GM19324 (cell line): Measurements from ENCODE around the gene SLC35F1.
A peak's percentile ranks its signal among the peaks of the same experiment; 100 is the strongest.

ENCODE experiments used
- ATAC-seq: cut with Tn5 transposase; IDR thresholded peaks from one replicate; pipeline ENCODE4 v1.9.1; 2021; ENCODE audit warnings: mild to moderate bottlenecking, moderate library complexity; ENCODE audit not compliant: unreplicated experiment, low FRiP score

SLC35F1 gene

DNA sequence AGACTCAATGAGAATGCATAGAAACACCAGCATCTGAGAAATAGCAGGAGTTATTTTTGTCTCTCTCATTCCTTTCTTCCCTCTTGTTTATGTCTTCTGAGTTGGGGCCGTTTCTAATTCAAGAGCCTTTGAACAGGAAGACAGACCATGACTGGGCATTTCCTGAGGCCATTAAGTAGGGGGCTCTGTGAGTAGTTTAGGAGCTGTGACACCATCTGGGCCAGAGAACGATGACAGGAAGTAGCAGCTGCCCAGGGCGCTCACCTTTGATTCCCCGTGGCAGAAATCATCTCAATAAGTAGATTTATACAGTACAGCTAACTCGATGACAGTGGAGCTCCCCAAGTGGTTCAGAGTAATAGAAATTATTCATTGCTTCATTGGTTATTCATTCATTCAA is 342.6 kb downstream of the SLC35F1 start:
- ATAC-seq, result no peak

DNA sequence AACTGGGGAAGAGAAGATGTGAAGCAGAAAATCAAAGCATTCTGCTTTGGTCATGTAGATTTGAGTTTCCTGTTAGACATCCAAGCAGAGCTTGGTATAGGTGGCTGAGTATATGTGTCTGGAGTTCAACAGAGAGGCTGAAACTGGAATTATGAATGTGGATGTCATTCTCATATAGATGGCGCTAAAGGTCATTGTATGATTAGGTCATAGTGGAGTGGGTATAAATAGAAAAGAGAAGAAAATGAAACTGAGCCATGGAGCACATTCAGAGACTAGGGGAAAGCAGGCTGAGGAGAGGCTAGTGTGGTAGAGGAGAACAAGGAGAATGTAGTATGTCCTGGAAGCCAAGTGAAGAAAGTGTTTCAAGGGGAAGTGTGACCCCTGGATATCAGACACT is 345.4 kb downstream of the SLC35F1 start:
- ATAC-seq, result no peak

DNA sequence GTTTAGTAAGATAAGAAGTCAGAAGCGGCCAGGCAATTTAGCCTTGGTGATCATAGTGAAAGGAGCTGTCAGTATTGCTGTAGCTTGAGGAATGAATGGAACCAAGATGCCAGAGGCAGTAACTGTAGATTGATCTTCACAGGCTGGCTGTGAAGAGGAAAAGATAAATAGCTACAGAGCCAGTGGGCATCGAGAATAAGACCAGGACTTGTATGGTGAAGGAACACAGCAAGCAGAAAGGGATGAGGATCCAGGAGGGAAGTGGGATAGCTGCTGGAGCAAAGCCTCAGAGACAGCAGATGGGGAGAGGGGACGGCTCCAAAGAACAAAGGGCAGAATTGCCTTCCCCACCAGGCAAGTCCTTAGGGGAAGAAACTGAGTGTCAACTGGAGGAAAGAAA is 346.7 kb downstream of the SLC35F1 start:
- no peak for ATAC-seq

DNA sequence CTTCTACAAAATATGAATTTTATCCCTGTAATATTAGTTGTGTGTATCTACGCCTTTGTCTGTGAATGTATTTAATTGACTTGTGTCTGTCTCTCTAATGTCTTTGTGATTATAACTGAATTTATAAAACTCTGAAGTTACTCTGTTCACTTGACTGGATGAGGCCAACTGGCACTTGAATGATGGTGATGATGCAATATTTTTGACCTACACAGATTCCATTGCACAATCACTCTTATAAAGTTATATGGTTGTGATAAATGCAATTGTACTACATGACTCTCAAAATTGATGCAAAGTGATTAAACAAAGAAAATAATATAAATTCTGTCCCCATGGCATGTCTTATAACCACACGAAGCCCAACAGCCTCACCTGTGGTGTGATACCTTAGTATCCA is 353.8 kb downstream of the SLC35F1 start:
- no peak for ATAC-seq

DNA sequence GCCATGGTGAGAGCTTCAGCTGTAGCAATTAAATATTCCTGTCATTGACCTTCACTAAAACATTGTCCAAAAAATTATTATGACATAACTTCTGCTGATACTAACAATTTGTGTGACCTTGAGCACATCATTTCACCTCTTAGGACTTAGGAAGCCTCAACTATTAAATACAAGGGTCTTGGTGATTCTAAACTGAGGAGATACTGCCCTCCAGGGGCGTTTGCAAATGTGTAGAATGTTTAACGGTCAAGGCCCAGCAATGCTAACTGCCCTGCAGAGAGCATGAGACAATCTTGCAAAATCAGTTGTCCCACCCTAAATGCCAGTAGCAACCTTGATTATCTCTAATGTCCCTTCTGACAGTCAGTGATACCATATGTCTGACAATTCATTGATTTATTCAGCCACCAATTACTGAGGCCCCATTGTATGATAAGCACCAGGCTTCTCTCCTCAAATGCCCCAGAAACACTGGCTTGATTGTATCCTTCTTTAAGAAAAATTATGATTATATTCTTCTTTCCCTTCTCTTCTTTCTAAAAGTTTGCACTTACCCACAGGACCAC is 356.9 kb downstream of the SLC35F1 start:
- ATAC-seq, result no peak

DNA sequence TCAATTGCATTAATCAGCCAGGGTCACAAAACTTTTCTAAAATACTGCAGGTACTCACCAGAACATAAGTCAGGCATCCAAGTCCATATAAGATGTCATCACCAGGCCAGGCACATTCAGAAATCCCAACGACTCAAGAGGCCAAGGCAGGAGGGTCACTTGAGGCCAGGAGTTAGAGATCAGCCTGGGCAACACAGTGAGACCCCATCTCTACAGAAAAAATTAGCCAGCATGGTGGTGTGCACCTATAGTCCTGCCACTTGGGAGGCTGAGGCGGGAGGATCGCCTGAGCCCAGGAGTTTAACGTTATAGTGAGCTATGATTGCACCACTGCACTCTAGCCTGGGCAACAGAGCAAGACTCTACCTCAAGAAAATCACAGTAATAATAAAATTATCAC is 362.6 kb downstream of the SLC35F1 start:
- ATAC-seq, result no peak

DNA sequence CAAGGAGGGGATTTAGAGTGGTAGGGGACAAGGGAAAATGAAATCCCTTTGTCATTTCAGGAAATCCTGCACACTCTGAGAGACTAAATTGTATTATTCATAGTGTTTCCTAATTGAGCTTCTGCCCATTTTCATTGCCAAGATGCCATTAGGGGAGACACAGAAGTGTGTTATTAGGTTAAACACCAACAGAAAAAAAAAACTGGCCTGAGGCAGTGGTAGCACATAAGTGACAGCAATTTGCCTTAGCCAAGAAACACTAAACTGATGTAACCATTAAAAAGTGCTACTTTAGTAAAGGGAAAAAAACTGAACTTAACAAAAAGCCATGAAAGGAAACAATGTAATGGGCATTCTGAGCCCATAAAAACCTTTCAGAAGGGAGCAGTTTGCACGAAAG is 370.6 kb downstream of the SLC35F1 start:
- ATAC-seq, result no peak

DNA sequence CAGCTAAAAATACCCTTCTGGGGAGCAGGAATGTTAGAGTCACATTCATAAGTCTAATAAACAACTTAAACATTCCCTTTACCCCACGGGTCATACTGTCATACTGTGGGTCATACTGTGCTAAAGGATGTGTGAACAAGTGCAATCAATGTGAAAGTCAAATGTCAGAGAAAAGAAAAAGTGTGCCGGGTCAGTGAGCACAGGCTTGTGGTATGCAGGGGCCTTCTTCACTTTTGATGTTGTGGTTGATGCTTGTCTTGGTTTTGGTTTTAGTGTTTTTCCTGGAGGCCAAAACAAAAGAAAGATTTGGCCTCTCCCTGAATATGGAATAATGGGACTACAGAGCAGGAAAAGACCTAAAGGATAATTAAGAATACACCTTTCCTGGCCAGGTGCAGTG is 373.1 kb downstream of the SLC35F1 start:
- ATAC-seq, result peak; percentile 84

DNA sequence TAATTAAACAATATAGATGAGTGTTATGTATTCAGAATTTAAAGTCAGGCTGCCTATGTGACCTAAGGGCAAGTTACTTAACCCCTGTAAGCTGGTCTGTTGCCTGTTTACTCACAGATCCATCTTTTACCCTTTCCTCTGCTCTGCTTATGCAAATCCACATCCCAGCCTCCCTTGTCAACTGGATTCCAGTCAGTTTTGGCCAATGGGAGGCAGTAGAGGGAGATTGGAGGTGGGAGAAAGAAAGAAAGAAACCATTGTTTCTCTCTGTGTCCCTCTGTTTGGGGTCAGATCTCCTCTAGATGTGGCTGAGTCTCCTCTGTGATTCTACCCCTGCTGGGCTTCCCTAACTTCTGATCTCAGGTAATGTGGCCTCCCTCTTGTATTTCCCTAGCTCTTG is 374.2 kb downstream of the SLC35F1 start:
- ATAC-seq, result no peak

DNA sequence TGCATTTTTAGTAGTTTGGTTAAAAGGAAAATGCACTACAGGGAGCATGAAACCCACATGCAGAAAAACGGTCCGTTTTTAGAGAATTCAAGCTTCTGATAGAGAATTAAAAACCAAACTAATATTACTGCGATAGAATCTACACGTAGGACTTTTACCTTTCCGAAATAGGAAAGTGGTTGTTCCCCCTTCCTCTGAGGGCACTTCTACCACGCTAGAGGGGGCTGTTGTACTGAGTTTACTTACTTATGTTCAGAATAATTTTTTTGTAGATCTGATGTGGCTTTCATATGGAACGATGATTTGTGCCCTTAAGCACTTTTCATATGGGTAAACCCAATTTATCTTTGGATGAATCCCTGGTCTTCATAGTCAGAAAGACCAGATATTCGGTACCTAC is 376.7 kb downstream of the SLC35F1 start:
- no peak for ATAC-seq

DNA sequence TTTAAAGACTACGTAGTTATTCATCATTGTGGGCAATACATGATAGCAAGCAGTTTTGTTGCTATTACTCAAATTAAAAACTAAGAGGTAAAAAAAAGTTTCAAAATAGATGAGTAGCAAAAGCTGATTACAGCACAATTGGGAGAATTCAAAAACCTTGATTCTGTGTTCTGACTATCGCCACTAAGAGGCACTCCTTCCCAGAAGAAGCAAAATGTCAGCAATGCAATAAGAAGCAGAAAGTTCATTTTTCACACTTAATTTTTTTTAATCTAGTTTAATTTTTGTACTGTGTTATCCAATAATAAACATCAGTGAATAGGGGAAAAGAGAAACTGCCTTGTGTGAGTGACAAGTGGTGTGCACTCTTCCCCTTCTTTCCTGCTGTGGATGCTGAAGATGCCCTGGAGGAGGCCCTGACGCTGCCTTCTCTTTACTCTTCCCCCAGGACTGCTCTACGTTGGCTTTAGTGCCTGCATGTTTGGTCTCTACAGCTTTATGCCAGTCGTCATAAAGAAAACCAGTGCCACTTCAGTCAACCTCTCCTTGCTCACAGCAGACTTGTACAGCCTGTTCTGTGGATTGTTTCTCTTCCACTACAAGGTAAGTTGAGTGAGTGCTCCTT is 377.8 kb downstream of the SLC35F1 start:
- ATAC-seq, result no peak

DNA sequence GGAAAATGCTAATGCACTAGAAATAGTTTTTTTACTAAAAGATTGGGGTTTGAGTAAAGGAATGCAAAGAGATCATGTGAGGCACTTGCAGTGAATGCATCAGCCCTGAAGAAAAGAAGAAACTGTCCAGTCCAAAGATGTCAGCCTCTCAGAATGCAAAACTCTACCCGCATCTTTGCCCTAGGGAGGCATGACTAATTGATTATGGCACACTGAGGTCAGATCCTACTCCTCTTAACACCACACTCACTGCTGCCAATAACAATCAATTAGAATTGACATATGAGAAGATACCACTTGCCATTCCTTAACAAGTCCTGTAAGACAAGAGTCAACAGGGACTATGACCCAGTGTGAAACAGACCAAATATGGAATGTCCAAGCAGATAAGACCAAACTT is 378.7 kb downstream of the SLC35F1 start:
- no peak for ATAC-seq

DNA sequence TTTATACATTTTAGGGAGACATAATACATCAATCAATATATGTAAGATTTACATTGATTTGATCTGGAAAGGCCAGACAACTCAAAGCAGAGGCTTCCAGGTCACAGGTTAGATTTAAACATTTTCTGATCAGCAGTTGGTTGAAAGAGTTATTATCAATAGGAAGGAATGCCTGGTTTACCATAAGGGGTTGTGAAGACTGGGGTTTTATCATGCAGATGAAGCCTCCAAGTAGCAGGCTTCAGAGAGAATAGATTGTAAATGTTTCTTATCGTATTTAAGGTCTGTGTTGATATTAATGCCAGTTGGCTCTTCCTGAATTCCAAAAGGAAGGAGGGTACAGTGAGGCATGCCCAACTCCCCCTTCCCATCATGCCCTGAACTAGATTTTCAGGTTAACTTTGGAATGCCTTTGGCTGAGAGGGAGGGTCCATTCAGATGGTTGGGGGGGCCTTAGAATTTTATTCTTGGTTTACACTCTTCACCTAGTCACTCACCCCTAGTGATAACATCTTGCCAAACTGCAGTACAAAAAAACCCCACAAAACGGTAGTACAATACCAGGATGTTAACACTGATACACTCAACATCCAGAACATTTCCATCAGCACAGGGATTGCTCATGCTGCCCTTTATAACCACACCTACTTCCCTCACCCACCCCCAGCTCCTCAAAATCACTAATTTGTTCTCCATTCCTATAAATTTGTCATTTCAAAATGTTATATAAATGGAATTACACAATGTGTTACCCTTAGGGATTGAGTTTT is 381.5 kb downstream of the SLC35F1 start:
- ATAC-seq, result no peak

DNA sequence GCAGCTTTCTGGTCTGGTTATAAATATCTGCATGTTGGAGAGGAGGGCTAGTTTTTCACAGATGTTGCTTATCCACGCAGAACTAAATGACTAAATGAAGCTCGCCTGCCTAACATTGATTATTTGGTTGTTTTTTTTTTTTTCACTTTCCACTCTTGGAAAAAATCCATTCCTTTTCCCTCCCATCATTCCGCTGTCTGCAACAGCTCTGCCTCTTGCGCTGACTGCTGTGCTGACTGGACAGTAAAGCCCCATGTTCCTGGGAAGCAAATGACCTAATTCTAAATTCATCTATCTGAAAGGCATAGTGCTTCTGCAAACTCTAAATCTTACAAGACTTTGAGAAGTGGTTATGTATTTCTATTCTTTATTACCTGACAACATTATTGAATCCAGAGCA is 385.5 kb downstream of the SLC35F1 start:
- ATAC-seq, result no peak

DNA sequence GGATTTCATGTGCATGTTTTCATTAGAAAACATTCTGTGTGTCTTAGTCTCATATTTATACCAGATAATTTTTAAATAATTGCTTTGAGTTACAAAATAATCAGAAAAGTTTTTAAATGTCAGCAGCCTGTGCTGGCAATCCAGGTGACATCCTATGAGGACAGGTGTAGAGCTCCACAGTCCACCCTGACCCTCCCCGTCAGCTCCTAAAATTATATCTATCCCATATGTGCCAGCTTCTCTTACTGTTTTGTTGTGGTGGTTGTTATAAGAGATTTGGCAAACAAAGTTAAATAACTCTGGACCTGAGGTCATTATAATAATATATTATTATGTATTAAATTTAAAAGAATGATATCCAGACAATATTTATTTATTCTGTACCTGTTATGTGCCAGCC is 387.8 kb downstream of the SLC35F1 start:
- no peak for ATAC-seq

DNA sequence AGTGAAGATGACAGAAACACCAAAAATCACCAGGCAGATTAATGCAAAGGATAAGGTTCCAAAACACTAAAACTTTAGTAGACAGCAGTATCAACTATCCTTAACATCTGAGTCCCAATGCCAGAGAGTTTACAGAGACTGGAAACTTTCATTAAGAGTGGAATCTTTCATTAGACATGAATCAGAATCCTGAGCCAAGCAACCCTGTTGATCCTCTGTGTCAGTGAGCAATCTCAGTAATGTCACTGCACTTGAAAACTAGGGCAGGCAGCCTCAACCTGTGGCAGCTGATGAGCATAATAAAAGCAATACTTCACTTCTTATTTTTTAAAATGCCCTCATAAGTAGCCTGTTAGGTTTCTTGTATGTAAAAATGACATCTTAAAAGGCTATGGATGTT is 388.3 kb downstream of the SLC35F1 start:
- no peak for ATAC-seq

DNA sequence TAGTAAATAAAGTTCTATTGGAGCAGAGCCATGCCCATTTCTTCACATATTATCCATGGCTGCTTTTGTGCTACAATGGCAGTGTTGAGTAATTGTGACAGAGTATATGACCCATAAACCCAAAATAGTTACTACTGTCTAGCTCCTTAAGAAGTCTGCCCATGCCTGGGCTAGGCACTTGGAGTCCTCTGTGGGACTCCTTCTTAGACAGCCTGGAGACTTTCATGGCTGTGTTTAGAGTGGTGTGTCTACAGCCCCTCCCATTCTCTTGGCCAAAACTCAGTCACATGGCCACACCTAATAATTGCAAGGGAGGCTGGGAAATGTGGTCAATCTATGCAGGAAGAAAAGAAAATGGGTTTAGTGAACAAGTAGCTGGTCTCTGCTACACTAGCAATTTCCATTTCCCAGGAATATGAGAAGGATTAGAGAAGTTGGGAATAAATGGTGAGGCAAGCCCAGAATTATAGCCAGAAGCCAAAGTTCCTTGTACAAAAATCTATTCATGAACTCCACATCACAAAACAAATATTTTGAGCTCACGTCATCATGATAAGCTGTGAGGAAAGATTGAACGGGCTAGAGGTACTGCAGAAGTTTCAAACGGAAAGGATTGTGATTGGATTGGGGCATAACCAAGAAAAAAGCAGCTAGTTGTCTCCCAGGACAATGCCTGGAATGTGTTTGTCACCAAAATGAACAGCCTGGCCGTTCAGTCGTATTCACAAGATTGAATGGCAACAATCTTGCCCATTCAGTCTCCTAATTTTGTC is 389.3 kb downstream of the SLC35F1 start:
- ATAC-seq, result no peak

DNA sequence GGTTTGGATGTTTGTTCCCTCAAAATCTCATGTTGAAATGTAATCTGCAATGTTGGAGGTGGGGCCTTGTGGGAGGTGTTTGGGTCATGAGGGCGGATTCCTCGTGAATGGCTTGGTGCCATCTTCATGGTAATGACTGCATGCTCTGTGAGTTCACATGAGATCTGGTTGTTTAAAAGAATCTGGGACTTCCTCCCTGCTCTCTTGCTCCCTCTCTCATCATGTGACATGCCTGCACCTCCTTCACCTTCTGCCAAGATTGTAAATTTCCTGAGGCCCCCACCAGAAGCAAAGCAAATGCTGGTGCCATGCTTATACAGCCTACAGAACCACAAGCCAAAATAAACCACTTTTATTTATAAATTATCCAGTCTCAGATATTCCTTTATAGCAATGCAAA is 390.8 kb downstream of the SLC35F1 start:
- no peak for ATAC-seq

DNA sequence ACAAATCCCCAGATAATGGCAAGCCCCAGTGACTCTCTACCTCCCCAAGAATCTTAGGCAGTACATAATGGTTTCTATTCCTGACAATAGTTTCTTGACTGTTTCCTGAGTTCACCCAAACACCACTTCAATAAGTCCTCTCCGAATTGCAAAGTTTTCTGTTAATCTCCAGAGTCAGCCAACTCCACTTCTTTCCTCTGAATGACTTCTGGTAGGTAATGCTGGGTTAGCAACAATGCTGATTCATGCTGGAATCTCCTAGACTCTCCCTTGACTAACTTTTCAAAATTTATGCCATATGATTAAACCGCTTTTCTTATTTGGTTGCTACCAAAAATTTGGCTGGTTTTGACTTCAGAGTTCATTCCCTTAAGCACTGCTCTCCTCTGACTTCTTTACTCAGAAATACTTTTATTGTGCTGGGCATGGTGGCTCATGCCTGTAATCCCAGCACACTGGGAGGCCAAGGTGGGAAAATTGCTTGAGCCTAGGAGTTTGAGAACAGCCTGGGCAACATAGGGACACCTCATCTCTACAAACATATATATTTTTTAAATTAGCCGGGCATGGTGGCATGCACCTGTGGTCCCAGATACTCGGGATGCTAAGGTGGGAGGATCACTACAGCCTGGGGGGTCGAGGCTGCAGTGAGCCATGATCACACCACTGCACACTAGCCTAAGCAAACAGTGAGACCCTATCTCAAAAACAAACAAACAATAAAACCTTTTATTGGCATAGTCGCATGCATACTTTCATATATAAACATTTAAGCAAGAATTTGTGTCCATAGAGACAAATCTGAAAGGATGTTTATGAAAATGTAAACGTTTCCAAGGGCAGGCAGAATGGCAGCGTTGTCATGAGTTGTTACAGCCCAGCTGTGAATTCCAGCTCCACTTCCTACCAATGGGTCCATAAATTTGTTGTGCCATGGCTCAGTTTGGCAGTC is 391.7 kb downstream of the SLC35F1 start:
- ATAC-seq, result no peak

DNA sequence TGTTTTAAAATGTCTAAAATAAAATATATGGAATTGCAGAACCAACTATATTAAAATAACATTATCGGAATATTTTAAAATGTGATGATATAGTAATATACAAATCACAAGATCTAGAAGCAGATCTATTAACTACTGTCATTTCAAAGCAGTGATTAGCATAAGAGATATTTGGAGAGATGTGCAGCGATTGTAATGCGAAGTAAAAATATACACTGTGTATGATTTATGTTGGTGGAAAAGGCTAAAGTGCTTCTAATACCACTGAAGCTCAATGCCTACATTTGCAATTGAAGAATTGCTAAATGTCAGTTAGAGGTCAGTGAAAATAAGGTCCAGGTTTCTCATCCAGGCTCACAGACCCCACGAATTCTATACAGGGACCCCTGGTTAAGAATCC is 392.4 kb downstream of the SLC35F1 start:
- ATAC-seq, result no peak
